OCI-LY3 (cell line): Measurements from ENCODE around the gene PTGES3L.

ENCODE experiments used
- EZH2phosphoT487 ChIP-seq: fragments of 200-600 bp; shearing (Covaris generic); IDR thresholded peaks from 2 replicates; pipeline ENCODE4 v1.6.1; 2018; ENCODE audit warnings: antibody characterized with exemption, mixed run types, low read depth
- TF ChIP-seq, protein P1 (sequence below): fragments of 200-600, 300-600 bp; sonication (generic); IDR thresholded peaks from 2 replicates; pipeline ENCODE4 v1.5.1; 2014; ENCODE audit warnings: antibody characterized with exemption, low read length, low read depth

DNA sequence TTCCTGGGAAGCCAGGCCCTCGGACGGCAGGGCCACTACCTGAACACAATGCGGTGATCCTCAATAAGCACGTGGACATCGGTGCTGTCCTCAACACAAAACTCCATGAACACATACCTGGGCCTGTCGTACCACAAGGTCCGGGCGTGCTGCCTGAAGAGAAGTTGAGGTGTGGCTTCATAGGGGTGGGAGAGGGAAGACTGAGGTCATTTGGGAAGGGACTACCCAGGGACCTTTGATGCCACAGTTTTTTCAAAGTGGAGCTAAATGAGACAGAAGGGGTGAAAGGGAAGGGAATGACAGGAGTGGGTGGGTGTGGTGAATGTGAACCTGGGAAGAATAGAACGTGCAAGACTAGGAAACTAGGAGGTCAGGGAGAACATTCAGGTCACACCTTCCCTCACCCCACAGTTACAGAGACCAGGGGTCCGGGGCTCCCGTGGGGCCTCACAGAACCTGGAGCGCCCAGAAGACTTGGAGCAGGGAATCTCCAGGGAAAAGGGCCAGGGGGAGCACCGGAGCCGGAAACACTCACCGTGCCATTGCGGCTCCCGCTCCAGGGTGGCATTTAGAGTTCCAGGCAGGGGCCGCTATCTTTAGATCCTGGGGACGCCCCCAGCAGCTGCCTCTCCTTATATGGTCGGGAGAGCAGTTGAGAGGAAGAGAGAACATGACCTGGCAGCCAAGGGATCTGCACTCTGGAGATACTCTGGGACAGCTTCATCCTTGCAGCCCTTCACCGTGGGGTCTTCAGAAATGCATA is at the start of gene PTGES3L:
- TF ChIP-seq, protein P1, sequence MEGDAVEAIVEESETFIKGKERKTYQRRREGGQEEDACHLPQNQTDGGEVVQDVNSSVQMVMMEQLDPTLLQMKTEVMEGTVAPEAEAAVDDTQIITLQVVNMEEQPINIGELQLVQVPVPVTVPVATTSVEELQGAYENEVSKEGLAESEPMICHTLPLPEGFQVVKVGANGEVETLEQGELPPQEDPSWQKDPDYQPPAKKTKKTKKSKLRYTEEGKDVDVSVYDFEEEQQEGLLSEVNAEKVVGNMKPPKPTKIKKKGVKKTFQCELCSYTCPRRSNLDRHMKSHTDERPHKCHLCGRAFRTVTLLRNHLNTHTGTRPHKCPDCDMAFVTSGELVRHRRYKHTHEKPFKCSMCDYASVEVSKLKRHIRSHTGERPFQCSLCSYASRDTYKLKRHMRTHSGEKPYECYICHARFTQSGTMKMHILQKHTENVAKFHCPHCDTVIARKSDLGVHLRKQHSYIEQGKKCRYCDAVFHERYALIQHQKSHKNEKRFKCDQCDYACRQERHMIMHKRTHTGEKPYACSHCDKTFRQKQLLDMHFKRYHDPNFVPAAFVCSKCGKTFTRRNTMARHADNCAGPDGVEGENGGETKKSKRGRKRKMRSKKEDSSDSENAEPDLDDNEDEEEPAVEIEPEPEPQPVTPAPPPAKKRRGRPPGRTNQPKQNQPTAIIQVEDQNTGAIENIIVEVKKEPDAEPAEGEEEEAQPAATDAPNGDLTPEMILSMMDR, result no peak
- no peak for TF ChIP-seq EZH2phosphoT487
